Measurements from ENCODE around the gene CLIC3.
A peak's percentile ranks its signal among the peaks of the same experiment; 100 is the strongest.

The CLIC3 gene

DNA sequence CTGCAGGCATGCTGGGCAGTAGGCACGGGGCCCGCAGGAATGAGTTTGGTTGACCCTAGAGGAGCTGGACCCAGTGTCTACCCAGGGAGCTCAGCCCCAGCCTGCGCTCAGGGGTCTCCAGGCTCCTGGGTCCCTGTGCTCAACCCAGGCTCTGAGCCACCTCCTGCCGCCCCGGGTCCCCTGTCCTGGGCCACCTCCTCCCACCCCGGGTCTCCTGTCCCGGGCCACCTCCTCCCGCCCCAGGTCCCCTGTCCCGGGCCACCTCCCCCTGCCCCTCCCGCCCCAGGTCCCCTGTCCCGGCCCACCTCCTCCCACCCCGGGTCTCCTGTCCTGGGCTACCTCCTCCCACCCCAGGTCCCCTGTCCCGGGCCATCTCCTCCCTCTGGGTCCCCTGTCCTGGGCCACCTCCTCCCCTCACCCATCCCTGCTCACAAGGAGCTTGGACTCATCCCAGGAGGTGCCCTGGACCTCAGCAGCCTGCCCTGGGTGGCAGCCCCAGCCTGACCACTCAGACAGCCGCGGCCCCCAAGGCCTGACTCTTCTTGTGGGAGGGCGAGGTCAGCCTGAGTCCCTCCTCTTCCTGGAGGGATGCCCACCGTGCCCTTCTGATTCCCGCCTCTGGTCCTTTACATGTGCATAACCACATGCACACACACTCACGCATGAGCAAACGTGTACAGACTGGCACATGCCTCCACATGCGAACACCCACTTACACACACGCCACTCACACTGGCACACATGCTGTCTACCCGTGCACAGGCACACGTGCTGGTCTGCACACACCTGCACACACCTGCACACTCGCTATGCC, 41.9 kb downstream of the CLIC3 start:
- no peak for DNase-seq (ENCODE audit: low read depth in 2 of 3, low spot score in 2 of 3)

DNA sequence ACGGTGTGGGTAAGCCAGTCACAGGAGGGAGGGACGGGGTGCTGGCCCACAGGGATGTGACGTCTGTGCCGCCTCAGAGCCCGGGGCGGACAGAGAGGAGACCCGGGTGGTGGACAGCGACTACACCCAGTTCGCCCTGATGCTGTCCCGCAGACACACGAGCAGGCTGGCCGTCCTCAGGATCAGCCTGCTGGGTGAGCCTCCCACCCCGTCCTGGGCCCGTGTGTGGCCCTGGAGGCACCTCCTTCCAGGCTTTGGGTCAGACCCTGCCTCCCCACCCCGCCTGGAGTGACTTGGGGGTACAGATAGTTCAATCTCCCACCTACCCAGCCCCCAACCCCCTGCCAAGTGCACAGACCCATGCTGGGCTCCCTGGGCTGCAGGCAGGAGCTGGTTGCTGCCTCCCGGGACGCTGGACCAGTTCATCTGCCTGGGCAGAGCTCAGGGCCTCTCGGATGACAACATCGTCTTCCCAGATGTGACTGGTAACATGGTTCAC, 42.5 kb downstream of the CLIC3 start:
- DNase-seq (ENCODE audit: low read depth in 2 of 3, low spot score in 2 of 3), result no peak

DNA sequence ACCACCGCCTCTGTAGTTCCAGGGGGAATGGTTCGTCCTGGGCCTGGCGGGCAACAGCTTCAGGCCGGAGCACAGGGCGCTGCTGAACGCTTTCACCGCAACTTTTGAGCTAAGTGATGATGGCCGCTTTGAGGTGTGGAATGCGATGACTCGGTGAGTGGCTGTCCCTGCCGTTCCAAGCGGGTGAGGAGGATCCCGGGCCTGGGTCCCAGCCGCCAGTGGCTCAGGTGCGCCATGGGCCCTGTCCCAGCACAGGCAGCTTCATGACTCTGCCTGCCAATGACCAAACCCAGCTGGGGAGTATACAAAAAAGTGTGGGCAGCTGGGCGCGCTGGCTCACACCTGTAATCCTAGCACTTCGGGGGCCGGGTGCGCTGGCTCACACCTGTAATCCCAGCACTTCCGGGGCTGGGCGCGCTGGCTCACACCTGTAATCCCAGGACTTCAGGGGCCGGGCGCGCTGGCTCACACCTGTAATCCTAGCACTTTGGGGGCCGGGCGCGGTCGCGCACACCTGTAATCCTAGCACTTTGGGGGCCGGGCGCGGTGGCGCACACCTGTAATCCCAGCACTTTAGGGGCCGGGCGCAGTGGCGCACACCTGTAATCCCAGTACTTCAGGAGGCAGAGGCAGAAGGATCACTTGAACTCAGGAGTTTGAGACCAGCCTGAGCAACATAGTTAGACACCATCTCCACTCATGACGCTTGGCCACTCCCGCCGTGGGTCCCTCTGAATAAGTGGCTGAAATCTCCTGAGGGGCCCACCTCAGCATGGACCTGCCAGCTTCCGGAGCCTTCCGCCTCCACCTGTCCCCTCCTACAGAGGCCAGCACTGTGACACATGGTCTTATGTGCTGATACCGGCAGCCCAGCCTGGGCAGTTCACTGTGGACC, 43.2 kb downstream of the CLIC3 start:
- DNase-seq (ENCODE audit: low read depth in 2 of 3, low spot score in 2 of 3), result no peak

DNA sequence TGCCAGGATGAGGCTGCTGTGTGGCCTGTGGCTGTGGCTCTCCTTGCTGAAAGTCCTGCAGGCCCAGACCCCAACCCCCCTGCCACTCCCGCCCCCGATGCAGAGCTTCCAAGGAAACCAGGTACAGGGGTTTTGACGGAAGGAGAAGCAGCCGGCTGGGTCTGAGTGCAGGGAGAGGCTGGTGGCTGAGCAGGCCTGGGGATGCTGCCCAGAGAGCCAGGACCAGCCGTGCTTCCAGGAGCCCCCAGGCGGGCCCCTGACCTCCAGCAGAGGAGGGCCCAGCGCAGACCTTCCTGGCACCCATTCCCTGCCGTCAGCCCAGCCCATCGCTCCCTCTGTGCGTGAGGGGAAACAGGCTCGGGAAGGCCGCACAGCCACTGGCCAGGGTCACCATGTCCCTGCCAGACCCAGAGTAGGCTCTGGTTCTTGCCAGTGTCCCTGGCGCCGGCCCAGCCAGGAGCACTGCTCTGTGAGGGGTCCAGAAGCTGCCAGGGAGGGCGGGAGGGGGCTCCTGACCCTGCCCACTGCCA, 44.0 kb downstream of the CLIC3 start:
- no peak for DNase-seq (ENCODE audit: low read depth in 2 of 3, low spot score in 2 of 3)

DNA sequence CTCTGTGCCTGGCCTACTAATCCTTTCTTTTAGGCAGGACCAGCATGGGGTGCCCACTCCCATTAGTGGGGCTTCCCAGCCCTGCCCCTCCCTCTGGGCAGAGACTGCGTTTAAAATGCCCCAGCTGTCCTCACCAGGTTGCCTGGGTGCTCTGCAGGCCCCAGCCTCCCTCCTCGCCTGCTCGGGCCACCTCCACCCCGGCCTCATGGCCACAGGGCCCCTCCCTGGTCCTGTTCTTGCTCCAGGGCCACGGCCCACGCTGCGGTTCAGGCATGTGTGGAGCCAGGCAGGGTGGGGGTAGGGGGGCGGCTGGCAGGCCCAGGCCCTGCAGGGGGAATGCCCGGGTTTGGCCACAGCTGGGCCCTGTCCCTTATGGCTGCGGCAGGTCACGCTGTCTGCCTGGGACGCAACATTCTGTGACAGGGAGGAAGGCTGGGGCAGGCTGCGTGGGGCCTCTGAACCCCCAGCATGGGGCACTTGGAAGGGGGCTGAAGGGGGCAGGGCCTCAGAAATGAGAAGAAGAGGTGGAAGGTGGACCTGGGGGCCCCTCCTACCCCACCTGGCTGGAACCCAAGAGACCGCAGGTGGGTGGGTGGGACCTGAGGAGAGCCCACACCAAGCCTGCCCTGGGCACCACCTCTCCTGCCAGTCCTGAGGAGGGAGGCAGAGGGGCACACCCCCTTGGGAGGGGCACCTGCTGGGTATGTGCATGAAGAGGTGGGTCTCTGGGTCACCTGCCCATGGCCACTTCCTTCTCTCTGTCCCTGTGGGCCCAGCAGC, 44.6 kb downstream of the CLIC3 start, which contains the start of gene LCN12:
LCN12 (plus strand) TSS at position 733 of the 780 bp plus-strand sequence. CDS start 55 bp downstream, outside the sequence.
- no peak for DNase-seq (ENCODE audit: low read depth in 2 of 3, low spot score in 2 of 3)

DNA sequence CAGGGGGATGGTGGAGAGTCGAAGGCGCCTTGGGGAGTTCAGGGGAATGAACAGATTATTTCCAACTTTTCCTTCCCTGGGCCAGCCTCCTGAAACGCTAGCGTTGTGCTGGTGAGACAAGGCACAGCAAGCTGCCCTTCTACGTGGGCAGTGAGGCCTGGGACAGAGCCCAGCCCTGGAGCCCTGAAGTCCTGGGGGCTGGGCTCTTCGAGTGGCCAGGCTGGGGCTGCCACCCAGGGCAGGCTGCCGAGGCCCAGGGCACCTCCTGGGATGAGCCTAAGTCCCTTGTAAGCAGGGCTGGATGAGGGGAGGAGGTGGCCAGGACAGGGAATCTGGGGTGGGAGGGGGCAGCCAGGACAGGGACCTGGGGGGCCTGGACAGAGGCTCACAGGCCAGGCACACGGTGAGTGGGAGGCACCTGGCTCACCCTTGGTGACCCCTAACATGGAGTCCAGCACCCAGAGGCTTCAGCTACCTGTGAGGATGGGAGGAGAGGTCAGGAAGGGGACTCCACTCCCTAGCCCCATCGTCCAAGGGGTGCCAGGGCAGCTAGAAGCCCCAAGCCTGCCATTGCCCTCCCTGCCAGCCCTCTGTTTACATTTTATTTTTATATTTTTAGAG, 45.6 kb downstream of the CLIC3 start:
- DNase-seq (ENCODE audit: low read depth in 2 of 3, low spot score in 2 of 3), result no peak

DNA sequence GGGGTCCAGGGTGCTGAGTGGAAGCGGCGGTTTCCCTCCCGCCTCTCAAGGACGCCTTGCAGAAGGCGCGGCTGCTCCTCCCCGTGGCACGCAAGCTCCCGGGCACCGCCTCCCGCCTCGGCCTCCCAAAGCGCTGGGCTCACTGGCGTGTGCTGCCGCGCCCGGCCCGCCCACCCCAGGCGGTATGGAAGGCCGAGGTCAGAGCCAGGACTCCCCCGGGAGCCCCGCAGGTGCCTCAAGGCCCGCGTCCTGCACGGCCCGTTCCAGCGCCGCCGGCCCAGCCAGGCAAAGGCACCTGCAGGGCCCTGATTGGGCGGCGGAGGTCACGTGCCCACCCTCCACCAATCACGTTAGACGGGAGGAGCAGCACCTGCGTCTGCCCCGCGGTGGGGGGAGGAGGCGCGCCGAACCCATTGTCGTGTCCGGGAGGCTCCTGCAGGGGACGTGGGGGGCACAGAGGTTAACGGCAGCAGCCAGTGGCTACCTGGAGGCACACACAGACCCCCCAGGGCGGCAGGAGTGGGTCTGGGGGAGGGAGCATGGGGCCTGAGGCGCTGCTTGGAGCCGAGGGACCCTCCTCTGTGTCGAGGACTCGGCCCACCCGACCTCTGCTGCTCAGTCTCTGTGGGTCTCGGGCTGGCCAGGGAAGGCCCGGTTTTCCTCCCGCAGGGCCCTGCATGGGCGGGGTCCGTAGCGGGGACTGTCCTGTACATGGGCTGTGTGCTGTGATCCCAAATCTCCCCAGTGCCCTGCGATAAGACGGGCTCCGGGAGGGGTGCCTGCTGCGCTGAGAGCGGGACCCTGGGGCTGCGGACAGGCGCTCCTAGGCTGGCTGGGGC, 46.3 kb downstream of the CLIC3 start:
- DNase-seq (ENCODE audit: low read depth in 2 of 3, low spot score in 2 of 3), result peak; percentile 85 to 94 (median 87)

DNA sequence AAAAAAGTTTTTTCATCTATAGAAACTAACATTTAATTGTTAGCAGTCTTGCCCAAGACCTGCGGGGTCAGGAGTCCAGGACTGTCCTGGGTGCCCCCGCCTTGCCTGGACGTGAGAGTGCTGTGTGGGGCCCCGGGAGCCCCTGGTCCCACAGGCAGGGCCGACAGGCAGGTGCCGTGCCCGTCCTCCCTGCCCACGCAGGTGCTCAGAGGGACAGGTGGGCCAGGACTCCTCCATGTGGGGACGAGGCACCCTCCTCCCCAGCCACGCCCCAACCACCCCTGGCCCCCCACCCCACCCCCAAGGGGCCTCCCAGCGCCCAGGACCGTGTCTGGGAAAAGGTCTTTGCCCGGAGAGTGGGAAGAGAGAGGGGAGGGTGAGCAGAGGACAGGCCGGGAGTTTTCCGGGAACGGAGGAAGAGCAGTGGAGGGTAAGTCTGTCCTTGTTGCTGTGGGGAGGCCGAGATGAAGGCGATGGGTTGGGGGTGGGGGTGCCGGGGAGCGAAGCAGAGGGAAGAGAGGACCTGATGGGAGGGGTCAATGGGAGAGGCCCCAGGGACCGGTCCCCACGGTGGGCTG, 47.0 kb downstream of the CLIC3 start:
- DNase-seq (ENCODE audit: low read depth in 2 of 3, low spot score in 2 of 3), result no peak

DNA sequence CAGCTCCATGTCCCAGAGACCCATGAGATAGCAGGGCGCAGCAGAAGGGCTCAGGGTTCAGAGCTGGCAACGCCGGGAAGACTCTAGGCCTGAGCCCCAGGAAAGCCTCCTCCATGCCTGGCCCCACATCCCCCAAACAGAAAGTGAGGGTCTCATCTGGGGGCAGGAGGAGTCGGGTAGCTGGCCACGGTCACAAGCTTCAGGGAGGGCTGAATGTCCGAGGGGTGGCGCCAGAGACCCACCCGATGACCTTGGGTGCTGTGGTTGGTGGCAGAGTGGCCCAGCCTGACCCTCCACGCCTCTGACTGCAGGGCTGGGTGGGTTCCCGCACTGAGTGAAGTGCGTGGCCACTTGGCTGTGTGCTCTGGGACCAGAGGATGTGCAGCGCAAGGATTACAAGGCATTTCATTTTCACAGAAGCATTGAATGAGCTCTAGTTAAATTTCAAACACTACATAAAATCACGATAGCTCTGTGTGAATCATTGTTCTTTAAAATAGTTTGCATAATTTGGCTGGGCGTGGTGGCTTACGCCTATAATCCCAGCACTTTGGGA, 48.3 kb downstream of the CLIC3 start:
- no peak for DNase-seq (ENCODE audit: low read depth in 2 of 3, low spot score in 2 of 3)

DNA sequence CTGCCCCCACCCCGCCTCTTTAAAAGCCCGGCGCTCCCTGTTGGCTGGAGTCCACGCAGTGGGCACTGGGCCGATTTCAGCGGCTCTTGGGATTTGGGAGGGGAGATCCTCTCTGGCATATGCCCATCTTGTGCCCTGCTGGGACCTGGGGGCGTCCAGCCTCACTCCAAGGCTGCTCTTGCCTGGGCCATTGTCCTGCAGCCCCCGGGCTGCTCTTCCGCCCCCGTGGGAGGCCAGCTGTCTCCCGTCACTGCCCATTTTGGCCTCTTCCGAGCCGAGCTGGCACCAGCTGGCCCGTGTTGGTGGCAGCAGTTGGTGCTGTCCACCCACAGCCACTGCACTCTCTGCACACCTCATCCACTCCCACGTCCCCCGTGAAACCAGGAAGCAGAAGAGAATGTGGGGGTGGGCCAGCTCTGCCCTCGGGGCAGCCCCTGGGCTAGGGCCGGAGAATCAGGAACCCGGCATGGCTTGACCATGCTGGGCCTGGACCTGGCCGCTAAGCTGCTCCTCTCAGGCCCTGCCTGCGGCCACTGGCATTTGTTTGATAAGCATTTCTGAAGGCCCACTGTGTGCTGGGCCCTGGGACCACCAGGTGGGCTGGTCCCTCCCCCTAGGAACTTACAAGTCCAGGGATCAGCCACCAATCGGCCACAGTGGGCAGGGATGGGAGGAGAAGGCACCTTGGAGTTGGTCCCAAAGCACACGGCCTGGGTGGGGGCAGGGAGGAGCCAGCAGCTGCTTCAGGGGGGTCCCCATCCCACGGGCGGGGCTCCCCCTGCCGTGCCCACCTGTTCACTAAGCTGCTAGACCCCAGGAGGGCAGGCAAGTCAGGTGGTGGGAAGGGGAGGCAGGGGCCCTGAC, 49.1 kb downstream of the CLIC3 start:
- no peak for DNase-seq (ENCODE audit: low read depth in 2 of 3, low spot score in 2 of 3)

DNA sequence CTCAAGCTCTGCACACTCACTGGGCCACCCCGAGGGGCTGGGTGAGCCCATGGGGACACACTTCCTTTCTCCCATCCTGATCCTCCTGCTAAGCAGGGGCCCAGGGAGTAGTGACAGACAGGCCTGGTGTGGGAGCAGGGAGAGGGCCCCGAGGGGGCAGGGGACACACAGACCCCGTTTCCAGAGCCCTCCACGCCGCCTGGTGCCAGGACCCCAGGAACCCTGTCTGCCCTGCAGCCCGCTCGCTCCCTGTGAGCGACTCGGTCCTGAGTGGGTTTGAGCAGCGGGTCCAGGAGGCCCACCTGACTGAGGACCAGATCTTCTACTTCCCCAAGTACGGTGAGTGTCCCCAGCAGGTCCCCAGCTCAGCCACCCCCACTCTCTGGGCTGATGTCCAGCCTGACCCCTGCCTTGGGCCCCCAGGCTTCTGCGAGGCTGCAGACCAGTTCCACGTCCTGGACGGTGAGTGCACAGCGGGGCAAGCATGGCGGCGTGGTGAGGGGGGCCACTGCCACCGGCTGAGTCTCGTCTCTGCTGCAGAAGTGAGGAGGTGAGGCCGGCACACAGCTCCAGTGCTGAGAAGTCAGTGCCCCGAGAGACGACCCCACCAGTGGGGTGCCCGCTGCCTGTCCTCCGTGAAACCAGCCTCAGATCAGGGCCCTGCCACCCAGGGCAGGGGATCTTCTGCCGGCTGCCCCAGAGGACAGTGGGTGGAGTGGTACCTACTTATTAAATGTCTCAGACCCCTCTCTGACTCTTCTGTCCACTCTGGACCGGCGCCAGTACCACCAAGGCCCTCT, 49.9 kb downstream of the CLIC3 start:
- DNase-seq (ENCODE audit: low read depth in 2 of 3, low spot score in 2 of 3), result no peak

DNA sequence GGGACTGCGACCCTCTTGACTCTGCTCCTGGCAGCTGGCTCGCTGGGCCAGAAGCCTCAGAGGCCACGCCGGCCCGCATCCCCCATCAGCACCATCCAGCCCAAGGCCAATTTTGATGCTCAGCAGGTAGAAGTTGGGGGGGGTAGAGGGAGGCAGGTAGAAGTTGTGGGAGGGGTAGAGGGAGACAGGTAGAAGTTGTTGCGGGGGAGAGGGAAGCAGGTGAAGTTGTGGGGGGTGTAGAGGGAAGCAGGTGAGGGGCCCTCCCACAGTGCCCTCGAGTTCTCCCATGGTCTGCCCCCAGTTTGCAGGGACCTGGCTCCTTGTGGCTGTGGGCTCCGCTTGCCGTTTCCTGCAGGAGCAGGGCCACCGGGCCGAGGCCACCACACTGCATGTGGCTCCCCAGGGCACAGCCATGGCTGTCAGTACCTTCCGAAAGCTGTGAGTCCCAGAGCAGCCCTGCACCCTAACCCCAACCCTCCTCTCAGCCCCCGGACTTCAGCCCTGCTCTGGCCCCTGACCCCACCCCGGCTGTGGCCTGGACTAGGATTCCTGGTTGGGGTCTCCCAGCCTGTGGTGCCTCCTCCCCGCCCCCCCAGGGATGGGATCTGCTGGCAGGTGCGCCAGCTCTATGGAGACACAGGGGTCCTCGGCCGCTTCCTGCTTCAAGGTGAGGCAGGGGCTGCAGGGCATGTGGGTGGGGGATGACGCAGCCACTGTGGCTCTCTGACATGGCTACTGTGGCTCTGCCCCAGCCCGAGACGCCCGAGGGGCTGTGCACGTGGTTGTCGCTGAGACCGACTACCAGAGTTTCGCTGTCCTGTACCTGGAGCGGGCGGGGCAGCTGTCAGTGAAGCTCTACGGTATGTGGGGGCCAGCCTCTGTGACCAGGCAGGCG, 50.8 kb downstream of the CLIC3 start:
- DNase-seq (ENCODE audit: low read depth in 2 of 3, low spot score in 2 of 3), result no peak

Data from activated CD8-positive, alpha-beta memory T cell treated with anti-CD3 and anti-CD28 coated beads for 48 hours (primary cell).